CD4-positive, alpha-beta T cell treated with Interleukin-1 beta for 1 hour (primary cell): ENCODE measurements around the gene ERGIC1.
A peak's percentile ranks its signal among the peaks of the same experiment; 100 is the strongest.
"Not testable (repeated sequence)": the region's sequence is repeated elsewhere in the genome, so short reads cannot be mapped to it uniquely, and the experiment has no call there.

Experiments used
- DNase-seq, 2 donors: peaks; one replicate each; pipeline ENCODE4 v3.0.0-alpha.2; 2020 to 2022

ERGIC1 gene

GRCh38 chr5:172883066-172883465 is 49.0 kb downstream of the ERGIC1 start:
- no peak for DNase-seq

DNA sequence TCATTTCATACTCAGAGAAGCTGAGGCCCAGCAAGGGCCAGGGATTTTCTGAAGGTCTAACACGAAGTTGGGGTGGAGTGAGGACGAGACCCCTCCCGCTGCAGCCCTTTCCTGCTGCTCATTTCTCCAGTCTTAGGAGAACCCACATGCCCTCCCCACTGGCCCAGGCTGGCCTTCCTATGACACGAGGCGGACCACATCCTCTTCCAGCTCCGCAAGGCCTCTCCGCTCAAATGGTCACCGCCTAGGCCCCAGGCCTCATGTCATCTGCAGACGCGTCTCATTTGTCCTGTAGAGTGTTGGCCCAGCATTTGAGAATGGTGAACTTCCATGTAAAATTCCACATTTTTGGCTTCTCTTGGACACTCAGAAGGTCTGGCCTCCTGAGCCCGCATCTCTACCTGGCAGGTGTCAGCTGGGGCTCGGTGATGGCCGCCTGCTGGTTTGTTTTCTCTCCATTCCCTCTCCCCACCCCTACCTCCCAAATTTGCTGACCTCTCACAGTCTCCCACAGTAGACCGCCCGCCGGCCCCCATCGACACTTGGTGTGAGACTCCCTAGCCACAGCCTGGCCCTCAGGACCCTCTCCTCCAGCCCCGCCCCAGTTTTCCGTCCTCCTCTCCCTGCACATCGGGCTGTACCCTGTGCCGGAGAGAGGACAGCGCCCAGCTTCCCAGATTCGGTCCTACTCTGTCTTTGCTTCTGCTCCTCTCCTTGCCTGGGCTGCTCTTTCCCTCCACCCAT is 51.7 kb downstream of the ERGIC1 start:
- peak in 1 of 2 donors; percentile 54 for DNase-seq

DNA sequence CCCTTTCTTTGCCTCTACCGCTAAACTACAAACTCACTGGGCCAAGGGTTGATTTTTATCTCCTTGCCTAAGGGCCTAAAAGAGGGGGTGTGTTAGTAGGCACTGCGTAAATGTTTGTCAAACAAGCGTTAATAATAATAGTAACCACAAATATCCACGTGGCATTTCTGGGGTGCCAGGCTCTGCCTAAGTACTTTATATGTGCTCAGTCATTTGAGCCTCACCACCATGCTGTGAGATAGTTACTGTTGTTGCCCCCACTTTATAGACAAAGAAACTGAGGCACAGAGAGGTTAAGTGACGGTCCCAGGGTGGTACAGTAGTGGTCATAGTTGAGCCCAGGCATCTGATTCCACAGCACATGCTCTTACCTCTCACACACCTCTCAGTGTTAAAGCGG is 52.4 kb downstream of the ERGIC1 start:
- DNase-seq, result no peak

- peak; percentile 17 to 83 for DNase-seq
Measured at GRCh38 chr5:172886974-172887501, 53.0 kb downstream of the ERGIC1 start.

- peak in 1 of 2 donors; percentile 59 for DNase-seq
Measured at GRCh38 chr5:172887692-172888091, 53.6 kb downstream of the ERGIC1 start.

GRCh38 chr5:172890659-172891058 is 56.6 kb downstream of the ERGIC1 start:
- no peak for DNase-seq

- no peak for DNase-seq
Measured at GRCh38 chr5:172891716-172892421, 57.8 kb downstream of the ERGIC1 start.

DNA sequence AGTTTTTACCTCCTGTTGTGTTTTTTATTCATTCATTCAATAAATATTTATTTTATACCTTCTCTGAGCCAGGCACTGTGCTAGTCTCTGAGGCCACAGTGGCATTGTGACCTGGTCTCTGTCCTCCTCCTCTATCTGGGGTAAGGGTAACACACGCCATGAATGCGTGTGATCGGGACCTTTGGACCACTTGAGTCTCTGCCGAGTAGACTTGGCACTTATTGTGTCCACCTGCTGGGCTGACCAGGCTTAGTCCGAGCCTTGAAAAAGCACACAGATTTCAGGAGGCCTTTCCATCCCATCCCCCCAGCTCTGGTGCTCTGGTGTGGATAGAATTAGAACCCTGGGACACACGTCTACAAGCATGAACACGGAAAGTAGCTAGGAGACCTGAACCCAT is 58.7 kb downstream of the ERGIC1 start:
- DNase-seq, result no peak

- no peak for DNase-seq
Measured at GRCh38 chr5:172894767-172895388, 60.8 kb downstream of the ERGIC1 start.

DNA sequence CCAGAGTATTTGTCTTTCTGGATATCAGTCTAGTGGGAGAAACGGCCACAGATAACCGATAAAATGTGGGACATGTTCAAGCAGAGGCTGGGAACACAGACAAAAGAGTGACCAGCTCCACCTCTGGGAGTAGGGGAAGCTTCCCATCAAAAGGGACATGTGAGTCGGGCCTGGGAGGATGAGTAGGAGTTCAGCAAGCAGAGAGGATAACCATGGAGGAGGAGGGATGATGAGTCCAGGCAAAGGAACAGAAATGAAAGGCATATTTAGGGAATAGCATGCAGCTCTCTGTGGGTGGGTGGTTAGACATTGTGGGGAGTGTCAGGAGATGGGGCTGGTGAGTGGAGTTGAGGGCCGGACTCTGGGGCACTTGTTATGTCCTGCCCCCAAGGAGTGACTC is 61.5 kb downstream of the ERGIC1 start:
- DNase-seq, result no peak

DNA sequence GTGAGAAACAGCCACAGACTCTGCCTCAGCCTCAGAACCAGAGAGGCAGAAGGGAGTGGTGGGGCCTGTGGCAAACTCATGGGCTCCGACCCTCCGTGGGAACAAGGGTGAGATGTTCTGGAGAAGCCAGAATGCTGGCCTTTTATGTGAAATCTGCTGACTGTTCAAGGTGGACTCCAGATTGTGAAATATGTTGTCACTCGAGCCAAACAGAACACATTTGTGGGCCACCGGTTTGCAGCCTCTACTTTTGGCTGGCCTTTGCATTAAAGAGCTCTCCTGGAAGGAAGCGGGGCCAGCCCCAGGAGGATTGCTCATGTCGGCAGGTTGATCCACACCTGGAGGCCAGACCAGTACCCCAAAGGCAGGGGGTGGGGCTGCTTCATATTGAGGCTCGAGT is 62.4 kb downstream of the ERGIC1 start:
- no peak for DNase-seq

- not testable (repeated sequence) for DNase-seq
Measured at GRCh38 chr5:172897067-172897466, 63.0 kb downstream of the ERGIC1 start.

DNA sequence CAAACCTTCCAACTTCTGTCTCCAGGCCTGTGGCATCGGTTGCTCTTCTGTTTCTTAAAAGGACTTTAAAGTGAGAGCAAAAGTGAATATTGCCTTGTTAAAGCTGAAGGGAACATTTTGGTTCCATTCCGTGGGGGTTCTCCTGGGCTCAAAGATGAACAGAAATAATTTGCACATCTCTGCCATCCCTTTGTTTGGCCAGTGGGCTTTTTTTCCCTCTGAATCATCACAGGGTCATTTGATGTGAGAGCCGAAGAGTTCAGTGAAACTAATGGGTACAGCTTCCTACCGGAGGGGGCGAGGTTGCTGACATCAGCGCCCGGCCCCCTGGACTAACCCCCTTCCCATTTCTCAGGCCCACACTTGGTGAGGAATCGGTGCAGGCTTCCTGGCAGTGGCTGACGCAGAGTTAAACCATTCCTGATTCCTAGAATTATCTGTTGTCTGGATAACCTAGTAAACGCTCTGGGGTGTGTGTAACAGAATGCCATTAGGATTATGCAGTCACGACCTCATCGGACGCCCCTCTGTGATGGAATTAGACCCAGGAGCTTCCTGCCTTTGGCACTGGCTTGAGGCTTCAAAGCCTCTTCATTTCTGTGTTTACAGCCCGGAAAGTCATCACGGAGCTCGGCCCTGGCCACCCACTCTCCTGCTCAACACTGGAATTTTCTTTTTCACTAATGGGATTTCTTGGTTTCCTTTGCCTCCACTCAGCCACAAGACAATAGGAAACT is 63.6 kb downstream of the ERGIC1 start:
- no peak for DNase-seq

GRCh38 chr5:172898218-172898842 is 64.3 kb downstream of the ERGIC1 start:
- no peak for DNase-seq

DNA sequence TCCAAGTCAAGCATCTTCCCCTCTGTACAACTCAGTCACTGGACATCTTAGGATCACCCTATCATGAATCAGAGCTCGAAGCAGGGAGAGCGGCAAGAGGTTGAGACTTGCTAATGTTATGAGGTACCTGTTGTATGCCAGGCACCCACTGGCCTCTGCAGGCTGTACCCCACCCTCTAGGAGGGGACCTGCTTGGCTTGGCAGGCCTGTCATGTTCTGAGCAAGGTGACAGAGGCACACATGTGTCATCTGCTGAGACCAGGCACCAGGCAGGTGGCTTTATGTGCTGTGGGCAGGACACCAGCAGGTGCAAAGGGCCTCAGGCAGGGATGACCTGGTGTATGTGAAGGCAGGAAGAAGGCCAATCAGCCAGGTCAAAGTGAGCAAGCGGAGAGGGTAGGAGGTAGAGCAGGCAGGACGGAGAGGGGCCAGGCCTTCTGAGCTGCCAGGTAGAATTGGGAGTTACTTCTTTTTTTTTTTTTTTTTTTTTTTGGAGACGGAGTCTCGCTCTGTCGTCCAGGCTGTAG is 64.9 kb downstream of the ERGIC1 start:
- DNase-seq, result no peak

GRCh38 chr5:172899436-172899835 is 65.4 kb downstream of the ERGIC1 start:
- no peak for DNase-seq

DNA sequence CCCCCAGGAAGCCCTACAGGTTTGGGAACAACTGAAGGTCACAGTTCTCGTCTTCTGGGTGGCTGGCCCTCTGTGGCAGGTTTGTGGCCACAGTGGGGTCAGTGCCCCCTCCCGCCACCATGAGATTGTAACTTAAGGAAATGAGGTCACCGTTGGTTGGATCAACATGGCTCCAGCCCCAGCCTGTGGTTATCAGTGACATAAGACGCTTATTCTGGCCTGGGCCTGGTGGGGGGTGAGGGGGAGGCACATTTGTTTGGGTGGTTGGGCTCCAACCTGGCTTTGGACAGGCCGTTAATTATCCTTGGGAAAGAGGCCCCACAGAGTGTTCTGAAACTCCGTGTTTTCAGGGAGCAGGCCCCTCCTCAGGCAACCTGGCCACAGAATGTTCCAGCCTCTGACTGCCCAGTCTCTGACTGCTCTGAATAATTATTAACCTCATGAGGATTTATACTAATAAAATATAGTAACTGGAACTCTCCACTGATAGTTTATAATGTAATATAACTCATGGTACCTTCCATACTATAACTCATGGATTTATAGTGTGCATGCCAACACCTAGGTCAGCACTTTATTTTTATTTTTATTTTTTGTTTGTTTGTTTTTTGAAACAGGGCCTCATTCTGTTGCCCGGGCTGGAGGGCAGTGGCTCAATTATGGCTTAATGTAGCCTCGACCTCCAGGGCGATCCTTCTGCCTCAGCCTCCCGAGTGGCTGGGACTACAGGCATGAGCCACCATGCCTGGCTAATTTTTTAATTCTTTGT is 67.1 kb downstream of the ERGIC1 start:
- DNase-seq, result no peak

DNA sequence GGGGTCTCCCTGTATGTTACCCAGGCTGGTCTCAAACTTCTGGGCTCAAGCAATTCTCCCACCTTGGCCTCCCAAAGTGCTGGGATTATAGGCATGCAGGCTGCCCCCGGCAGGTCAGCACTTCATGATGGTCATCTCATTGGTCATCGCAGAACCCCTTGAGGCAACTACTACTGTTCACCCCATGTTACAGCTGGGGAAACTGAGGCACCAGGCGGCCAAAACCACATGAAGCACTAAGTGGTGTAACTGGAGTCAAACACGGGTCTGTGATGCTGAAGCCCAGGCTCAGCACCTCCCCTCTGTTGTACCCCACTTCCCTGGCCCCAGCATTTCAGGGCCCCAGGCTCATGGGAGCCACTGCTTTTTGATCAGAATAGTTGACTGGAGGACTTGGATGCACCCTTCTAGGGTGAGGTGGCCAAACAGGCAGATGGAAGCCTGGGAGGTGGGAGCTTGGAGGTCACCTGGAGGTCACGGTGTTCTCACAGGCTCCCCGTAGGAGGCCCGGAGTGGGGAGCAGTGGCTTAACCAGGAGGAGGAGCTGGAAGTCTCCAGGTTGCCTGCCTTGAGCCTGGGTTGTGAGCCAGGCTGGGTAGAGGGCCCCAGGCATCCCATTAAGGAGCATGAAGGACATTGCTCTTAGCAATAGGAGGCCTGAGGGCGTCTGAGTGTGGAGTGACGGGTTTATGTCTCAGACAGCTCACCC is 67.9 kb downstream of the ERGIC1 start:
- no peak for DNase-seq

DNA sequence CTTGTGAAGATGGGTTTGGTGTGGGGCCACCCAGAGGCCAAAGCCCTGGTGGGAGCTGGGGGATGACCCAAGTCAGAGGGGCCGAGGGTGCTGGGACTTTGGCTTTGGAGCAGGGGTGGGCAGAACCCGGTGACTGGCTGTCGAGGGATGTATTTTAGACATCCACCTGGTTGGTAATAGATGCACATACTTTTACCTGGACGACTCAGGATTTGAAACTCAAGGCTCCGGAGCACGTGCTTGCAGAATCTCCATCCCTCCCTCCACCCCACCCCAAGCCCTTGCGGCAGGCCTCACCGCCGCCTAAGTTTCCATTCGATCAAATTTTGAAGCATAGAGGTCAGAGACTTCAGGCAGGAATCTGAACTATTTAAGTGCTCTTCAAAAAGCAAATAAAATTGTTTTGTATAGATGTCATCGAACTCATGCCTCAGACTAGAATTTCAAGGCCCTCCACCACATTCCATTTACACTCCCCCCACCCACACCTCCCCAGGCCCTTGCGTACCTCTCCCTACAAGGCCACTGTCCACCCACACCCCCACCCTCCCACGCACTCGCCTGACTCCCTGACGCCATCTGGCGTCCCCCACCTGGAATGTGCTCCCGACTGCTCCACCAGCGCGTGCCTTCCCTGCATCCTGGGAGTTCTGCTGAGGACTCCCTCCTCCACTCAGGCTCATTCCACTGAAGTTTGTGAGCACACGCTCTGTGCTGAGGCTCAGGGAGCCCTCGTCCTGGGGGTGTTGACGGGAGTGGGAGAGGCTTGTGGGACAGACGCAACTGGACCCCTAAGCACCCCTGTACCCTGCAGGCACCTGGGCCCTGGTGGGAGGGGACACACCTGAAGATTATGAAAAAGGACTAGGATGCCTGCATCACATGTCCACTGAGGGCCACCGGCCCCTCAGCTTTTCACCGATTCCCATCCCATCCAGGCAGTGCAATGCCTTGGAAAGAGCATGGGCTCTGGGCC is 68.7 kb downstream of the ERGIC1 start:
- DNase-seq, result no peak

GRCh38 chr5:172903790-172904189 is 69.7 kb downstream of the ERGIC1 start:
- DNase-seq, result no peak
